H1 (cell line): Measurements from ENCODE around the gene KRT4. TPM values are rescaled to one million over a fixed set of nuclear protein-coding genes. Genes with fewer than 3 reads are reported as not detected.

Experiments
- CTCF ChIA-PET: fragments of 300-600 bp; sonication (Branson Sonifier 250); formaldehyde crosslinking; loops from one replicate; lab custom pipeline; 2021; ENCODE audit not compliant: partially characterized antibody; lab: Charles Lee
- POLR2A ChIA-PET: fragments of 300-600 bp; sonication (Branson Sonifier 250); formaldehyde crosslinking; loops from one replicate; lab custom pipeline; 2021; ENCODE audit warnings: inconsistent platforms; ENCODE audit not compliant: partially characterized antibody; lab: Charles Lee
- DNase-seq, 2 experiments: peaks; one replicate each; pipeline versions ENCODE4 v3.0.0 to v3.0.0-alpha.2; 2010 to 2022; ENCODE audit warnings: low spot score in 2 of 2, low read depth in 1 of 2, mixed read lengths in 1 of 2
- FAIRE-seq: peaks from 2 replicates; lab custom pipeline; 2011; peaks lifted over from hg19 to GRCh38; lab: Jason Lieb, UNC
- H2AFZ ChIP-seq: 2 replicates; pipeline ENCODE4 v1.8.1; 2012; ENCODE audit warnings: low read length, inconsistent platforms
- H2AK5ac ChIP-seq: 2 replicates; pipeline ENCODE4 v1.6.1; 2013; ENCODE audit warnings: low read depth, low read length
- H2BK120ac ChIP-seq: replicated peaks from 2 replicates; pipeline ENCODE3; 2013; ENCODE audit warnings: low read depth, low read length, inconsistent platforms
- H2BK12ac ChIP-seq: 2 replicates; pipeline ENCODE4 v1.6.1; 2013; ENCODE audit warnings: low read depth, low read length
- H2BK15ac ChIP-seq: 2 replicates; pipeline ENCODE4 v1.6.1; 2013; ENCODE audit warnings: low read length
- H2BK20ac ChIP-seq: 2 replicates; pipeline ENCODE4 v1.6.1; 2013; ENCODE audit warnings: low read length
- H2BK5ac ChIP-seq: 2 replicates; pipeline ENCODE4 v1.6.1; 2013; ENCODE audit warnings: low read depth, low read length
- H3K14ac ChIP-seq: 2 replicates; pipeline ENCODE4 v1.6.1; 2013; ENCODE audit warnings: inconsistent platforms; ENCODE audit not compliant: insufficient read length
- H3K18ac ChIP-seq: 2 replicates; pipeline ENCODE4 v1.6.1; 2013; ENCODE audit warnings: low read length; ENCODE audit errors: extremely low read depth
- H3K23ac ChIP-seq: 2 replicates; pipeline ENCODE4 v1.6.1; 2013; ENCODE audit warnings: inconsistent platforms; ENCODE audit not compliant: insufficient read length
- H3K23me2 ChIP-seq: 2 replicates; pipeline ENCODE4 v1.6.1; 2013; ENCODE audit warnings: low read depth, low read length
- H3K27ac ChIP-seq: 2 replicates; pipeline ENCODE4 v1.6.1; 2011; ENCODE audit warnings: low read depth, low read length, inconsistent platforms
- H3K27me3 ChIP-seq, 4 experiments: replicated peaks in 1 of 4; 1 replicate in 1 of 4; 2 replicates in 3 of 4; pipeline versions ENCODE4 v1.6.1 to v1.8.1; 2011 to 2013; ENCODE audit warnings: low read length in 3 of 4, mild to moderate bottlenecking in 3 of 4, inconsistent platforms in 2 of 4, mixed read lengths in 2 of 4, moderate library complexity in 1 of 4; ENCODE audit not compliant: control insufficient read depth in 3 of 4, insufficient read depth in 3 of 4; ENCODE audit errors: extremely low read depth in 1 of 4
- H3K36me3 ChIP-seq, 4 experiments: 2 replicates each; pipeline versions ENCODE4 v1.6.1 to v1.8.1; 2011 to 2013; ENCODE audit warnings: mild to moderate bottlenecking in 4 of 4, low read length in 3 of 4, moderate library complexity in 2 of 4, control low read depth in 1 of 4, inconsistent platforms in 1 of 4; ENCODE audit not compliant: insufficient read depth in 4 of 4, control insufficient read depth in 2 of 4
- H3K4ac ChIP-seq: replicated peaks from 2 replicates; pipeline ENCODE3; 2013; ENCODE audit warnings: low read length, low read depth, mixed read lengths, inconsistent platforms; ENCODE audit not compliant: insufficient read length
- H3K4me1 ChIP-seq, 4 experiments: replicated peaks in 1 of 4; 1 replicate in 1 of 4; 2 replicates in 3 of 4; pipeline versions ENCODE4 v1.6.1 to v1.8.1; 2011 to 2013; ENCODE audit warnings: low read length in 3 of 4, inconsistent platforms in 2 of 4, mixed read lengths in 1 of 4; ENCODE audit not compliant: insufficient read depth in 4 of 4, control insufficient read depth in 3 of 4
- H3K4me2 ChIP-seq, 2 experiments: 2 replicates each; pipeline versions ENCODE4 v1.6.1 to v1.8.1; 2011 to 2013; ENCODE audit warnings: low read depth in 2 of 2, low read length in 2 of 2, control low read depth in 1 of 2, inconsistent platforms in 1 of 2, mild to moderate bottlenecking in 1 of 2; ENCODE audit not compliant: insufficient read depth in 1 of 2
- H3K4me3 ChIP-seq, 4 experiments: fragments of 200-600, 300-600 bp in 1 of 4; sonication (generic), shearing (Covaris generic), sonication (Bioruptor Twin) in 1 of 4; 2 replicates each; pipeline versions ENCODE4 v1.5.1 to v1.8.1; 2011 to 2016; ENCODE audit warnings: low read length in 4 of 4, low read depth in 3 of 4, control low read depth in 2 of 4, inconsistent platforms in 2 of 4, mild to moderate bottlenecking in 2 of 4, mixed read lengths in 1 of 4, moderate library complexity in 1 of 4; ENCODE audit not compliant: insufficient read depth in 2 of 4; ENCODE audit errors: extremely low read depth in 1 of 4
- H3K56ac ChIP-seq: replicated peaks from 2 replicates; pipeline ENCODE3; 2013; ENCODE audit warnings: low read depth, mild to moderate bottlenecking, mixed read lengths, low read length, inconsistent platforms; ENCODE audit not compliant: insufficient read length
- H3K79me1 ChIP-seq: 2 replicates; pipeline ENCODE4 v1.6.1; 2013; ENCODE audit warnings: low read depth, low read length, control low read depth
- H3K79me2 ChIP-seq, 2 experiments: 2 replicates each; pipeline versions ENCODE4 v1.6.1 to v1.8.1; 2012 to 2013; ENCODE audit warnings: low read length in 2 of 2, mild to moderate bottlenecking in 2 of 2, inconsistent platforms in 1 of 2; ENCODE audit not compliant: insufficient read depth in 2 of 2, control insufficient read depth in 1 of 2
- H3K9ac ChIP-seq, 4 experiments: replicated peaks in 1 of 4; 1 replicate in 1 of 4; 2 replicates in 3 of 4; pipeline versions ENCODE4 v1.6.1 to v1.8.1; 2011 to 2013; ENCODE audit warnings: low read depth in 3 of 4, low read length in 3 of 4, control low read depth in 2 of 4, mild to moderate bottlenecking in 2 of 4, moderate library complexity in 2 of 4, inconsistent platforms in 1 of 4; ENCODE audit errors: extremely low read depth in 1 of 4
- H3K9me3 ChIP-seq, 2 experiments: 2 replicates each; pipeline versions ENCODE4 v1.6.1 to v1.8.1; 2012 to 2013; ENCODE audit warnings: mild to moderate bottlenecking in 2 of 2, moderate library complexity in 2 of 2, control low read depth in 1 of 2, inconsistent platforms in 1 of 2, low read depth in 1 of 2, low read length in 1 of 2, mixed read lengths in 1 of 2; ENCODE audit not compliant: insufficient read depth in 2 of 2
- H4K20me1 ChIP-seq, 2 experiments: replicated peaks in 1 of 2; 2 replicates each; pipeline versions ENCODE3 to v1.8.1; 2011 to 2013; ENCODE audit warnings: inconsistent platforms in 2 of 2, low read length in 2 of 2, mild to moderate bottlenecking in 1 of 2; ENCODE audit not compliant: insufficient read depth in 2 of 2, control insufficient read depth in 1 of 2
- H4K5ac ChIP-seq: 2 replicates; pipeline ENCODE4 v1.6.1; 2013; ENCODE audit warnings: low read length, low read depth, mixed read lengths, inconsistent platforms; ENCODE audit not compliant: insufficient read length
- H4K8ac ChIP-seq: 2 replicates; pipeline ENCODE4 v1.8.0; 2013; ENCODE audit warnings: mild to moderate bottlenecking, moderate library complexity, low read length, inconsistent platforms; ENCODE audit not compliant: insufficient read depth; ENCODE audit errors: extremely low read depth
- H4K91ac ChIP-seq: replicated peaks from 2 replicates; pipeline ENCODE3; 2013; ENCODE audit warnings: low read length, mixed read lengths, inconsistent platforms; ENCODE audit not compliant: insufficient read length
- FOSL1 ChIP-seq: IDR thresholded peaks from 2 replicates; pipeline ENCODE4 v1.6.1; 2011; ENCODE audit warnings: mild to moderate bottlenecking, low read depth, low read length, moderate library complexity; ENCODE audit not compliant: insufficient read depth
- WGBS, 2 experiments: shearing (Covaris generic) in 1 of 2; methylation state at CpG; one replicate each; pipeline versions ENCODE4 v1.1.6 to v1.1.7; 2013 to 2015; ENCODE audit warnings: low lambda C conversion rate in 2 of 2, mixed read lengths in 2 of 2, inconsistent platforms in 1 of 2, low coverage in 1 of 2, missing lambda C conversion rate in 1 of 2; ENCODE audit not compliant: insufficient replicate concordance in 2 of 2, insufficient coverage in 1 of 2, insufficient read length in 1 of 2; ENCODE audit errors: extremely low coverage in 1 of 2, missing lambda C conversion rate in 1 of 2; 5-methylcytosine and 5-hydroxymethylcytosine counted together
- polyA plus RNA-seq, 7 experiments: library from polyadenylated mRNA; depleted of rRNA in 3 of 7; stranded (reverse) in 5 of 7; unstranded in 2 of 7; fragments of >200 nt in 5 of 7; fragments of 200-250 nt in 2 of 7; gene quantifications; 1 replicate in 5 of 7; 2 replicates in 1 of 7; 4 replicates in 1 of 7; pipeline versions ENCODE4 v1.2.1 to v1.2.3, GENCODE V29; 2011 to 2013; ENCODE audit warnings: missing spikeins in 2 of 7, mixed read lengths in 2 of 7
- total RNA-seq: library from RNA; stranded (reverse); fragmentation: NEBNext Ultra II Directional; extraction: Animal tissue kit (Norgen Biotek cat#: 25700); gene quantifications from 2 replicates; pipeline ENCODE4 v1.2.1, GENCODE V29; 2021

KRT4 gene
- total and polyA plus RNA-seq, 2 of the 8 experiments (the other 6 are each of a cell fraction or from before 2014, with no cell fraction given), result not detected

DNA sequence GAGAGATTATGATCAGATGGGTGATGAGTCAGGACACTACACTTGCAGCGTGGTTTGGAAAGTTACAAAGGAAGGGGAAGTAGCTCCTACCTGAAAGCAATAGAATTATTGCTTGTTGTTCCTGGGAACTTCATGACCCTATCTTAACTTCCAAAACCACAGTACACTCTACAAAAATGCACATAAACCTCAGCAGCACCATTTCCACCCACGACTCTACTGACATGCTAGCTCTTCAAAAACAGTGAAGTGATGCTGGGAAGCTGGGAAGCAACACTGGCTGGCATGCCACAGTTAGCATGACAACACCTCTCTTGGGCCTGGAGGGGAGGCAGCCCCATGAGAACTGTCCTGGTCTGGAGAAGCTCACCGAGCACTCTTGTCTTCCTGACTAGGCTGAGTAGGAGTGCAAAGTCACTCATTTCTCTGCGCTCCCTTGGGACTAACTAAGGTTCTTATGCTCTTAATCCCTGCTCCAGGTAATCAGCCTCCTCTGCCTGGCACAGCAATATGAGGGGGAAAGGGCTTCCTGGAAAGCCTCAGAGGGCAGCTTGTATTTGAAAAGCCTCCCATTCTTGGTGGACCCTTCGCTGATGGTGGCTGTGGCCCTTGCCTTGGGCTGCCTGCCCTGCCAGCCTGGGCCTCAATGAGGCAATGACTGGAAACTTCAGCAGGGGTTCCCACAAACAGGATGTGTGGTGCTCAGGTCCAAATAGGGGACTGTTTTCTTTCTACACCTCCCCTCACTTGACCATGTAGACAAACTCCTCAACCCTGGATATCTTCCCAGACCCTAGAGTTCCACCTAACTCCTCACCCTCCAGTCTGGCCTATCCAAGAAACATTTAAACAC lies 19.2 kb downstream of the KRT4 start:
- no peak overlapping the region for H4K5ac ChIP-seq
- no peaks in the 10 kb centered on the region for H3K23me2 ChIP-seq
- no peak for DNase-seq
- no peak overlapping the region for H2BK5ac ChIP-seq
- no peak overlapping the region for H2BK12ac ChIP-seq
- H3K27ac ChIP-seq, result no peak overlapping the region
- H3K79me2 ChIP-seq, result no peaks in the 10 kb centered on the region
- H2BK15ac ChIP-seq, result no peak overlapping the region
- H3K23ac ChIP-seq, result no peak overlapping the region
- no peak overlapping the region for H2BK120ac ChIP-seq
- no peaks in the 10 kb centered on the region for H4K20me1 ChIP-seq
- CTCF ChIA-PET, result interaction anchor here (1.4 kb wide), 1 partner anchor 211 kb away, joined by 3 read pairs; no protein-coding TSS in a partner anchor
- H4K91ac ChIP-seq, result no peak overlapping the region
- H3K14ac ChIP-seq, result no peak overlapping the region
- H2AFZ ChIP-seq, result no peak overlapping the region
- POLR2A ChIA-PET, result no interaction called here
- H3K9me3 ChIP-seq, result no peaks in the 10 kb centered on the region; a peak in 1 of 4 replicates
- H3K36me3 ChIP-seq, result no peaks in the 10 kb centered on the region
- H3K9ac ChIP-seq, result no peak overlapping the region
- no peak overlapping the region; the same call in 1 of the 2 replicates for H2AK5ac ChIP-seq
- no peak overlapping the region for H3K4me2 ChIP-seq
- no peak for FAIRE-seq
- H3K27me3 ChIP-seq, result no peaks in the 10 kb centered on the region
- WGBS, 2 experiments, result 88% methylated on average over 5 of the region's 5 CpGs; no CpG with 5 or more reads in 1 of the 2 experiments
- H3K4ac ChIP-seq, result no peak overlapping the region
- no peaks in the 10 kb centered on the region for H3K79me1 ChIP-seq
- no peak overlapping the region for H2BK20ac ChIP-seq
- H3K56ac ChIP-seq, result no peak overlapping the region
- peaks cover 0 to under 1% (median 0%) of the 10 kb centered on the region in 4 experiments; a peak in 2 of 7 replicates for H3K4me1 ChIP-seq
- no peak overlapping the region for H3K18ac ChIP-seq
- H4K8ac ChIP-seq, result no peak overlapping the region
- H3K4me3 ChIP-seq, result no peak overlapping the region
- TF ChIP-seq FOSL1, result no peak
